Nephron (organoid): Measurements from ENCODE around the gene MROH2A.

Experiments used
- H3K27ac Mint-ChIP-seq, 3 experiments: 2 replicates each; pipeline ENCODE4 v1.8.0; 2020; ENCODE audit warnings: mixed read lengths in 3 of 3, mild to moderate bottlenecking in 2 of 3, moderate library complexity in 1 of 3
- H3K27me3 Mint-ChIP-seq: 2 replicates; pipeline ENCODE4 v1.8.0; 2021; ENCODE audit warnings: low read depth, mild to moderate bottlenecking, moderate library complexity, mixed read lengths
- H3K36me3 Mint-ChIP-seq: 2 replicates; pipeline ENCODE4 v1.8.0; 2020; ENCODE audit warnings: low read depth, mixed read lengths
- H3K4me1 Mint-ChIP-seq: 2 replicates; pipeline ENCODE4 v1.8.0; 2020; ENCODE audit warnings: mixed read lengths
- H3K4me3 Mint-ChIP-seq, 3 experiments: 2 replicates each; pipeline ENCODE4 v1.8.0; 2020; ENCODE audit warnings: mild to moderate bottlenecking in 3 of 3, mixed read lengths in 3 of 3, moderate library complexity in 2 of 3
- H3K9me3 Mint-ChIP-seq: 2 replicates; pipeline ENCODE4 v1.8.0; 2020; ENCODE audit warnings: mixed read lengths
- TF ChIP-seq, protein P1 (sequence below), 3 experiments: fragments of 200-600 bp; sonication (generic); IDR thresholded peaks; one replicate each; pipeline ENCODE4 v1.5.0; 2021; ENCODE audit warnings: antibody characterized with exemption in 3 of 3; ENCODE audit not compliant: unreplicated experiment in 3 of 3

Gene MROH2A

DNA sequence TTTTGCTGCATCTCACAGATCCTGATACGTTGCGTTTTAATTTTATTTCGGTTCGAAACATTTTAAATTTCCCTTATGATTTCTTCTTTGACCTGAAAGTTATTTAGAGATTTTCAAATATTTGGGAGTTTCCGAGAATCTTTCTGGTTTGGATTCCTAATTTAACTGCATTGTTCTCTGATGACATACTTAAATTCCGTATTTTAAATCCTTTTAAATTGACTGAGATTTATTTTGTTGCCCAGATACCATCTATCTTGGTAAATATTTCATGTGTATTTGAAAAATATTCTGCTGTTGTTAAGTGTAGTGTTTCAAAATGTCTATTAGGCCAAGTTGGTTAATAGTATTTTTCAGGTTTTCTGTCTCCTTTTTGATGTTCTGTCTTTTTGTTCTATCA lies 37.7 kb downstream of the MROH2A start:
- H3K27me3 Mint-ChIP-seq = peaks cover 9% of the 10 kb centered on the region
- H3K4me1 Mint-ChIP-seq = no peaks in the 10 kb centered on the region
- H3K9me3 Mint-ChIP-seq = no peaks in the 10 kb centered on the region
- no peak overlapping the region for H3K27ac Mint-ChIP-seq
- H3K4me3 Mint-ChIP-seq = no peak overlapping the region
- TF ChIP-seq, protein P1, sequence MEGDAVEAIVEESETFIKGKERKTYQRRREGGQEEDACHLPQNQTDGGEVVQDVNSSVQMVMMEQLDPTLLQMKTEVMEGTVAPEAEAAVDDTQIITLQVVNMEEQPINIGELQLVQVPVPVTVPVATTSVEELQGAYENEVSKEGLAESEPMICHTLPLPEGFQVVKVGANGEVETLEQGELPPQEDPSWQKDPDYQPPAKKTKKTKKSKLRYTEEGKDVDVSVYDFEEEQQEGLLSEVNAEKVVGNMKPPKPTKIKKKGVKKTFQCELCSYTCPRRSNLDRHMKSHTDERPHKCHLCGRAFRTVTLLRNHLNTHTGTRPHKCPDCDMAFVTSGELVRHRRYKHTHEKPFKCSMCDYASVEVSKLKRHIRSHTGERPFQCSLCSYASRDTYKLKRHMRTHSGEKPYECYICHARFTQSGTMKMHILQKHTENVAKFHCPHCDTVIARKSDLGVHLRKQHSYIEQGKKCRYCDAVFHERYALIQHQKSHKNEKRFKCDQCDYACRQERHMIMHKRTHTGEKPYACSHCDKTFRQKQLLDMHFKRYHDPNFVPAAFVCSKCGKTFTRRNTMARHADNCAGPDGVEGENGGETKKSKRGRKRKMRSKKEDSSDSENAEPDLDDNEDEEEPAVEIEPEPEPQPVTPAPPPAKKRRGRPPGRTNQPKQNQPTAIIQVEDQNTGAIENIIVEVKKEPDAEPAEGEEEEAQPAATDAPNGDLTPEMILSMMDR (IDR thresholded peaks at IDR 0.05; ENCODE audit: unreplicated experiment in 3 of 3) = no peak
- H3K36me3 Mint-ChIP-seq = no peaks in the 10 kb centered on the region

DNA sequence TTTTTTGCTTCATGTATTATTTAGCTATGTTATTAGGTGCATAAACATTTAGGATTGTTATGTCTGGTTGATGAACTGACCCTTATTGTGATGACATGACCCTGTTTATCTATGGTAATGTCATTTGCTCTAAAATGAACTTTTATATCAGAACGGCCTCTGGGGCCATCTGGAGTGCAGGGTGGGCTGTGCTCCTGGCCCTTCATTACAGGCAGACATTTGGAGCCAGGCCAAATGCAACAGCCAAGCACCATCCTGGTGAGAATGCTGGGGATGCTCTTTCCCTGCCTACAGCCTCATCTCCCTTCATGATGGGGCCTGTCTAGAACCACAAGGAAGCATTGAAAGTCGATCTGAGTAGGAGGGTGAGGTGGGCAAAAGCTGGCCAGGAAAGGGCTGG lies 38.2 kb downstream of the MROH2A start:
- H3K4me3 Mint-ChIP-seq = no peak overlapping the region
- H3K4me1 Mint-ChIP-seq = no peaks in the 10 kb centered on the region
- peaks cover 9% of the 10 kb centered on the region for H3K27me3 Mint-ChIP-seq
- no peaks in the 10 kb centered on the region for H3K36me3 Mint-ChIP-seq
- H3K27ac Mint-ChIP-seq = peak overlapping the region in 1 of 3 experiments; percentile 59
- TF ChIP-seq, protein P1 (IDR thresholded peaks at IDR 0.05; ENCODE audit: unreplicated experiment in 3 of 3) = no peak
- no peaks in the 10 kb centered on the region for H3K9me3 Mint-ChIP-seq

DNA sequence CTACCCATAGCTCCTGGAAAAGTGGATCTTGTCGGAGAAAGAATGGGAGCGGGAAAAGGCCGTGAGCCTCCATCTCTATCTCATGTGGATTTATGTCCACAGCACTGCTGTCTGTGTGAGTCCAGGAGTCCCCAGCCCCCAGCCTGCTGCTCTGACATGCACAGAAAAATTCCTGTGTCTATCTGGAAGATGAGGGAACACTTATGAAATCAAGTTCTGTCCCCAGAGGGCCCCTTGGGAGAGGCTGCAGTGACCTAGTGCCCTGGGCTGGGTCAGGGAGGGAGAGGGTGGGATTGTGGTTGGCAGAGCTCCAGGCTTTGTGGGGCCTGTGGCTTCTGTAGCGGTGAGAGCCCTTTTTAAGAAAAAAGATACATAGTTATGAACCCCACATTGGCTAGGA lies 38.6 kb downstream of the MROH2A start:
- Mint-ChIP-seq H3K27ac (peak overlapping the region in 1 of 3 experiments; percentile 59), H3K9me3 (no peaks in the 10 kb centered on the region), H3K4me1 (no peaks in the 10 kb centered on the region), H3K27me3 (peaks cover 8% of the 10 kb centered on the region), H3K4me3 (no peak overlapping the region), H3K36me3 (no peaks in the 10 kb centered on the region)
- TF ChIP-seq, protein P1 (IDR thresholded peaks at IDR 0.05; ENCODE audit: unreplicated experiment in 3 of 3) = no peak

DNA sequence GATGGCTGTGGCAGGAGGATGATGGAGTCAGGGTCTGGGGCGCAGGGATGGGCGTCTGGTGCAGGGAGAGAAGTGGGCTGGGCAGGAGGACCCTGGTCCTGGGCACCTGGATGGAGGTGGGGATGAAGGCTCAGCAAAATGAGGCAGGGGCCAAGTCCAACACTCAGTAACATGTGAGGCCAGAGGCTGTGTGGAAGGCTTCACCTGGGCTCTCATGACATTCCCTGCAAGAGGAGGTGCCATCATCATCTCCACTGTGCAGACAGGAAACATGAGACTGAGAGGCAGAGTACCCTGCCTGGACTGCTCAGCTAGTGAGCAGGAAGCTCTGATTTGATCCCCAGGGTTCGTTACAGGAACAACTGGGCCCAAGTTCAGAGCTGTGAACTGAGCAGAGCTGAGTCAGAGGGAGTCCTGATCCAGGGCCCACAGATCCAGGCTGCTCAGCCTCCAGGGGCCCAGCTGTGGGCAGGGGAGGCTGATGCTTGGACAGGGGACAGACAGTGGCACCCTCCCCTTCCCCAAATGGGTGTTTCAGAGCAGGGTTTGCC lies 39.3 kb downstream of the MROH2A start:
- peaks cover 3% of the 10 kb centered on the region for H3K27me3 Mint-ChIP-seq
- no peaks in the 10 kb centered on the region for H3K4me1 Mint-ChIP-seq
- no peaks in the 10 kb centered on the region for H3K9me3 Mint-ChIP-seq
- TF ChIP-seq, protein P1 (IDR thresholded peaks at IDR 0.05; ENCODE audit: unreplicated experiment in 3 of 3) = no peak
- no peak overlapping the region for H3K27ac Mint-ChIP-seq
- no peak overlapping the region for H3K4me3 Mint-ChIP-seq
- no peaks in the 10 kb centered on the region for H3K36me3 Mint-ChIP-seq

DNA sequence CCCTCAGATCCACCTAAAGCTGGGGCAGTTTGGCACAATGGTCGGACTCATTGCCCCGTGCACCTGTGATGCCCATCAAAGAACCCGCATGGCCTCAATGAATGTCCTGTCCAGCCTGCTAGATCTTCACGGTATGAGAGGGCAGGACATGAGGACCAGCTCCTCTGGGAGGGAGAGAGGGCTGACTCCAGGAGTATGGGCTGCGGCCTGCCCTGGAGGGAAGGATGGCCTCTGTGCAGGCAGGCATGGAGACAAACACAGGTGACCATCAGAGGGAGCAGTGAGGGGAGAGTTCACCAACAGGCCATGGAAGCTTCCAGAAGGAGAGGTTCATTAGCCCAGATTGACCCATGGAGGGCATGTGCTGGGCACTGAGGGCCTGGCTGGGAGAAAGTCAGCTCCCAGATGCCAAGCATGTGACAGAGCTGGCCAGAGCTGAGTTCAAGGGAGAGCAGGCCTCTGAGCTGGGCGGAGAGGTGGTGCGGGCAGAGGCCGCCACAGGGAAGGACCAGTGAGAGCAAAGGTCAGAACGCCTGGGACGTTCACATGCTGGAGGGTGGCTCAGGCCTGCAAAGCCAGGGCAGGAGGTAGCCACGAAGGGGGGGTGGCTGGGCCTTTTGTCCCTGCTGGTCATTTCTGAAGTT lies 40.0 kb downstream of the MROH2A start:
- no peak overlapping the region for H3K4me3 Mint-ChIP-seq
- no peak overlapping the region for H3K27ac Mint-ChIP-seq
- H3K36me3 Mint-ChIP-seq = no peaks in the 10 kb centered on the region
- H3K27me3 Mint-ChIP-seq = peaks cover 3% of the 10 kb centered on the region
- no peaks in the 10 kb centered on the region for H3K9me3 Mint-ChIP-seq
- no peaks in the 10 kb centered on the region for H3K4me1 Mint-ChIP-seq
- TF ChIP-seq, protein P1 (IDR thresholded peaks at IDR 0.05; ENCODE audit: unreplicated experiment in 3 of 3) = no peak
